HG03039 (cell line): ENCODE results near the gene PCDH12.

Experiments
- ATAC-seq: cut with Tn5 transposase; IDR thresholded peaks from one replicate; pipeline ENCODE4 v1.9.1; 2021; ENCODE audit warnings: mild to moderate bottlenecking, moderate library complexity; ENCODE audit not compliant: unreplicated experiment

Gene PCDH12

GRCh38 chr5:141958113-141958512 lies at the start of gene PCDH12:
TSS of gene PCDH12 (minus strand) at chr5:141958202. CDS start at chr5:141957851, 351 bp downstream.
- no peak for ATAC-seq

DNA sequence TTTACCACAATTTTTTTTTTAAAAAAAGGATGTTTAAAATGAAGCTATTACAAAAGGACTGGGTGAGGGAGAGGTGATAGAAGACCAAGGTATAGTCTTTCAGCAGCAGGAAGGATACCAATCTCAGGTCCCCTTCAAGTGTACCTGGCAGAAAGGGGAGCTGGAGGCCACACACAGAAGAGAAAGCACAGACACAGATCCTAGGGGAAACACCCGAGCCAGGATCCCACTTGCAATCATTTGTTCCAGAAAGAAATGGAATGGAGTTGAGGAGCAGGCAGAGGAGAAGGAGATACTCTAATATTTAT lies 49.2 kb upstream of the PCDH12 start:
- ATAC-seq, result no peak

- no peak for ATAC-seq
Observed at GRCh38 chr5:142006363-142007236, 48.6 kb upstream of the PCDH12 start.

- no peak for ATAC-seq
Observed at GRCh38 chr5:142003266-142003800, 45.3 kb upstream of the PCDH12 start.

GRCh38 chr5:142000704-142001484 lies 42.9 kb upstream of the PCDH12 start:
- ATAC-seq, result peak; percentile 54

- no peak for ATAC-seq
Observed at GRCh38 chr5:142000173-142000572, 42.2 kb upstream of the PCDH12 start.

GRCh38 chr5:141997358-141997960 lies 39.5 kb upstream of the PCDH12 start:
- no peak for ATAC-seq

DNA sequence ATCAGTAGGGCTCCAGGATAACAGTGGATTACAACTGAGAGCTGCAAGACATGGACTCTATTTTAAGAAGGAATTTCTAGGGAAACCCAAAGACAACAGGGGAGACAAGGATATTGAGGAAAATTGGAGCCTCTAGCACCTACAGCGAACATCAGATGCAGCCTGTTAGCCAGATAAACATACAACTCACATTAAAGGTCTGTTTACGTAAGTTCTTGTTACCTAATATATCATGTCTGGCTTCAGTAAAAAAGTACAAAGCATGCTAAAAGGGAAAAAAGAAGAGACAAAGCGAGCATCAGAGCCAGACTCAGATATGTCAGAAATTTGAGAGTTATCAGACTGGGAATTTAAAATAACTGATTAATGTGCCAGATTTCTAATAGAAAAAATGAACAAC lies 37.7 kb upstream of the PCDH12 start:
- no peak for ATAC-seq

- no peak for ATAC-seq
Observed at GRCh38 chr5:141994511-141995136, 36.6 kb upstream of the PCDH12 start.

- ATAC-seq, result no peak
Observed at GRCh38 chr5:141992349-141992963, 34.5 kb upstream of the PCDH12 start.

DNA sequence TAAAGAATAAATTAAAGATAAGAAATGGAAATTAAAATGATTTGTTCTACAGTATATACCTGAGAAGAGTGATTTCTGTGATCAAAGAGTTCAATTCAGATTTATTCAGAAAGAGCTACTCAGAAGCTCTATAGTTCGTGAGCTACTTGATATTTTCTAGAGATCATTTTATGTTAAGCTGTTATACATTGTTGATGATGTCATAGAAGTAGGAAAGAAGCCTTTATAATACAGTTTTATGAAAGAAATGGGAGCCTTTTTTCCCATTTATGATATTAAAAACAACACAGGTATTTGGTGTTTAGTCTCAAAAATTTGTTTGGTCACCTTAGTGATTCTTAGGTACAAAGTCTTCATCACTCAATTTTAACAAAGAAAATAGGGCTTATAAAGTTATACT lies 31.7 kb upstream of the PCDH12 start:
- no peak for ATAC-seq

DNA sequence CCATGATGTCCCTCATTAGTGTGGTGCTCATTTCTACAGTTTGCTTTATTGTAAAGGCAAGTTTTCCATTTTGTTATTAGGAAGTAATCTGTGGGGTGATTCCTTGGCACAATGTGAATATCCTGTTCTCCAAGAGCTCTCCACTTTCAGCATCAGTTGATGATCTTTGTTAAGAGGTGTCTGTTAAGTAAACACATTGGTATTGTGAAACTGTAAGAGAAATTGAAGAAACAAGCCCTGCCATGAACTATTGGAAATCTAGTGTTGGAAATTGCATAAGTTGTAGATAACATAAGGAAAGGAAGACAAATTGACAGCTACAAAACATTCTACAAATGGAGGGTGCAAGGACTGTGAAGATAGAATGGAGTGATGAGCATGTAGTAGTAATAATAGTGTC lies 28.1 kb upstream of the PCDH12 start:
- ATAC-seq, result no peak

GRCh38 chr5:141982626-141983025 lies 24.6 kb upstream of the PCDH12 start:
- no peak for ATAC-seq

DNA sequence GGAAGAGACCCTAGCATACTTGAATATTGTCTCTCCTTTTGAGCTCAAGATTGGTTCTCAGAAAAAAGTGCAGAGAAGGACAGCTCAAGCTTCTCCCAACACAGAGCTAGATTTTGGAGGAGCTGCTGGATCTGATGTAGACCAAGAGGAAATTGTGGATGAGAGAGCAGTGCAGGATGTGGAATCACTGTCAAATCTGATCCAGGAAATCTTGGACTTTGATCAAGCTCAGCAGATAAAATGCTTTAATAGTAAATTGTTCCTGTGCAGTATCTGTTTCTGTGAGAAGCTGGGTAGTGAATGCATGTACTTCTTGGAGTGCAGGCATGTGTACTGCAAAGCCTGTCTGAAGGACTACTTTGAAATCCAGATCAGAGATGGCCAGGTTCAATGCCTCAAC lies 20.4 kb upstream of the PCDH12 start:
- ATAC-seq, result no peak

- ATAC-seq, result no peak
Observed at GRCh38 chr5:141976176-141976575, 18.2 kb upstream of the PCDH12 start.

DNA sequence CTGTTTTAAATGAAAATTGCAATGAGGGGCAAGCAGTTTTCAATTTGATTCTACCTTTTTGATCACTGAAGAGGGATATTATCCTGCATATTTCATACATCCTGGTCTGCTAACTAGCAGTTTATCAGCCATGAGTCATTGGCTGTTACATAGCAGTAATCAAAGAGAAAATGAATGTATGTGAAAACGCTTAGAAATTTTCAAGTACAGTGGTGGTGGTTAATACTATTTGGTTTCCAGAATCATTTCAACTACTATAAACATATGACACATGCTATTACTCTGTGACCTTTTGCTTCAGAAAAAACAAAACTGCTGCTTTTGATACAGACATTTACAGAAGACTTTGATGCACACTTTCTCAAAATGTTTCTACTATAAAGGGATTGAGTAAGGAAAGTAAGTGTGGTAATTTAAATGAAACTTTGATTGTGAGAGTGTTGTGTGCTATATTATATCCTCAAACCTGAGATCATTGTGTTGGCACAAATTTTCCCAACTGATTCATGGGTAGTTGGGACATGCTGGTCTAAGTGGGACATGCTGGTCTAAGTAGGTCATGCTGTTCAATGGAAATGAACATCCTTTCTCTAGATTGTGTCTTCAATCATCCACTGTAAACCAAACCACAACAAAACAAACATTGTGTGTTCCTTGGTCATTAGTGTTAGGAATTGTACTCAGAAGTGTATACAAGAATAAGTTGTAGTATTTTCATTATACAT lies 16.0 kb upstream of the PCDH12 start:
- no peak for ATAC-seq

DNA sequence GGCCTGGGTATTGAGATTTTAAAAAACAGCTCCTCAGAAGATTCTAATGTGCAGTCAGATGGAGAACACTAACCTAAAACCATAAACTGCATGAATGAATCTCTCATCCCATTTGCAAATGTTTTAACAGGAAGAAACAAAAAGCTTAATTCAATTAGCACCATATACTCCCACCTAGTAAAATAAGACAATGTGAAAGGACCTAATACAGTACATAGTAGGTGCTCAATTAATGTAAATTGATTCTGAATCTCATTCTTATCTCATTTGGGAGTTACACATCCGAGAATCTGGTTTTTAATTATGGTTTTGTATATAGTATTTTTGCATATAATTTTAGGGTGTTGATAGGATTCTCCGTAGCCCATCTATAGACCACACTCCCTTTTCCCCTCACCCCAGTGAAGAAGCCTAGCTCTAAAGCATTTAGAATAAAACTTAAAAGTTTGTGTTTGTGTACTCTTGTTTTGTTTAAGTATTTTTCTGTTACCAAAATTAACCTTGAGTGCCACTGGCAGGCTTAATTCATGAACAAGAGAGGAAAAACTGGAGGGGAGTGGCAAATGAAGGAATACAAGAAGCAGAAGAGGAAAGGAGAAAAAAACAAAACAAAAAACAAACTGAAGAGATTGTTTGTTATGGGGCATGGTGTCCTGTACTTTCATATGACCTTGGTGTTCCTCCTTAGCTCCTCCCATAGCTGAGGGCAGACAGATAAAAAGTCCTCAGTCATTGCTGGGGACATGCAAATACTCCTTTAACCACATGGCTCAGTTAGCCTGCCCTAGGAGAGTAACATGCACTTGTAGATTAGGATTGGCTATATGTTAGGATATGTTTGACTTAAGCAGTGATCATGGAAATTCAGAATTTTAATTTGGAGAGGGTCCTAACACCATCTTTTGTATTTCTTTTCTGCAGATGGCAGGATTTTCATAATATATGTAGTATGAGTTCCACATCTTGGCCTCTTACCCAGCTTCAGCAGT lies 12.1 kb upstream of the PCDH12 start:
- peak; percentile 54 for ATAC-seq

- ATAC-seq, result peak; percentile 90
Observed at GRCh38 chr5:141968914-141969608, 11.1 kb upstream of the PCDH12 start, which contains the start of gene RNF14. TSS of gene RNF14 (plus strand) at chr5:141969105. CDS start at chr5:141973589, 4,484 bp downstream.
